Smooth muscle cell (in vitro differentiated cells): ENCODE measurements around the gene GNAS-AS1. TPM values are rescaled to one million over a fixed set of nuclear protein-coding genes. Genes with fewer than 3 reads are reported as not detected.

ENCODE experiments used
- DNase-seq: peaks from one replicate; lab custom pipeline; 2025; ENCODE audit not compliant: unreplicated experiment; lab: John Stamatoyannopoulos, UW
- H2AFZ ChIP-seq: fragments of 200-600 bp; sonication (generic); 2 replicates; pipeline ENCODE4 v1.6.0; 2016; ENCODE audit warnings: antibody characterized with exemption, low read depth, mild to moderate bottlenecking
- H3F3A ChIP-seq: fragments of 200-600 bp; sonication (generic); 2 replicates; pipeline ENCODE4 v1.6.0; 2017; ENCODE audit warnings: antibody characterized with exemption, low read depth
- H3K27ac ChIP-seq: fragments of 200-600 bp; sonication (generic); 2 replicates; pipeline ENCODE4 v1.5.1; 2016; ENCODE audit warnings: low read depth, mild to moderate bottlenecking
- H3K27me3 ChIP-seq: fragments of 200-600 bp; sonication (generic); 2 replicates; pipeline ENCODE4 v1.6.1; 2016; ENCODE audit warnings: low read depth, mild to moderate bottlenecking
- H3K36me3 ChIP-seq: fragments of 200-600 bp; sonication (generic); 2 replicates; pipeline ENCODE4 v1.5.1; 2016; ENCODE audit warnings: low read depth
- H3K4me1 ChIP-seq: fragments of 200-600 bp; sonication (generic); 2 replicates; pipeline ENCODE4 v1.5.1; 2016; ENCODE audit warnings: low read depth
- H3K4me2 ChIP-seq: fragments of 200-600 bp; sonication (generic); 2 replicates; pipeline ENCODE4 v1.6.0; 2016; ENCODE audit warnings: mild to moderate bottlenecking
- H3K4me3 ChIP-seq: fragments of 200-600 bp; sonication (generic); 2 replicates; pipeline ENCODE4 v1.5.1; 2016; ENCODE audit warnings: mild to moderate bottlenecking
- H3K79me2 ChIP-seq: fragments of 200-600 bp; sonication (generic); 2 replicates; pipeline ENCODE4 v1.6.0; 2016; ENCODE audit warnings: low read depth, mild to moderate bottlenecking
- H3K9ac ChIP-seq: fragments of 200-600 bp; sonication (generic); 2 replicates; pipeline ENCODE4 v1.6.0; 2016; ENCODE audit warnings: low read depth
- H3K9me3 ChIP-seq: fragments of 200-600 bp; sonication (generic); replicated peaks from 2 replicates; pipeline ENCODE4 v1.5.1; 2016; ENCODE audit warnings: low read depth
- H4K20me1 ChIP-seq: fragments of 200-600 bp; sonication (generic); 2 replicates; pipeline ENCODE4 v1.6.0; 2016; ENCODE audit warnings: low read depth
- CTCF ChIP-seq: fragments of 200-600 bp; sonication (generic); IDR thresholded peaks from 2 replicates; pipeline ENCODE4 v1.5.1; 2017; ENCODE audit warnings: borderline replicate concordance, mild to moderate bottlenecking, antibody characterized with exemption; ENCODE audit not compliant: insufficient read depth, poor library complexity, severe bottlenecking
- WGBS: methylation state at CpG from one replicate; pipeline ENCODE4 v1.1.7; 2016; ENCODE audit warnings: low lambda C conversion rate; 5-methylcytosine and 5-hydroxymethylcytosine counted together
- polyA plus RNA-seq: library from polyadenylated mRNA; unstranded; fragments of >200 nt; fragmentation: Nextera tagmentation; extraction: Ambion mirVana; gene quantifications from 2 replicates; pipeline ENCODE4 v1.2.1, GENCODE V29; 2016
- total RNA-seq: library from RNA; depleted of rRNA; stranded (reverse); fragments of >200 nt; gene quantifications from 2 replicates; pipeline ENCODE4 v1.2.3, GENCODE V29; 2014

GNAS-AS1 gene
- total and polyA plus RNA-seq, 2 experiments from 2014 or later = 0.40 TPM; not detected in 1

- Histone ChIP-seq H3K4me2 (peak overlapping the region; percentile 79), H3K9me3 (no peaks in the 10 kb centered on the region), H3K4me3 (peak overlapping the region; percentile 33), H3K9ac (no peak overlapping the region), H2AFZ (no peak overlapping the region), H3K27ac (no peak overlapping the region), H3K79me2 (no peaks in the 10 kb centered on the region), H4K20me1 (peaks cover 42% of the 10 kb centered on the region), H3K36me3 (no peaks in the 10 kb centered on the region), H3K27me3 (peaks cover 63% of the 10 kb centered on the region), H3F3A (no peaks in the 10 kb centered on the region), H3K4me1 (no peaks in the 10 kb centered on the region)
- WGBS = 55% methylated on average over 25 of the region's 27 CpGs
- TF ChIP-seq CTCF = peak; percentile 46
- no peak for DNase-seq
These were observed 11.2 kb downstream of the GNAS-AS1 start for GRCh38 chr20:58839474-58839874.

- H3K4me2 ChIP-seq = no peak overlapping the region
- no peaks in the 10 kb centered on the region for H3K36me3 ChIP-seq
- H3K27me3 ChIP-seq = peaks cover 50% of the 10 kb centered on the region
- no peak for TF ChIP-seq CTCF
- H3K9ac ChIP-seq = no peak overlapping the region
- 88% methylated on average over 4 of the region's 4 CpGs for WGBS
- no peak overlapping the region for H3K27ac ChIP-seq
- no peak overlapping the region for H2AFZ ChIP-seq
- H3K79me2 ChIP-seq = no peaks in the 10 kb centered on the region
- no peak for DNase-seq
- no peaks in the 10 kb centered on the region for H3K4me1 ChIP-seq
- H3F3A ChIP-seq = peaks cover 4% of the 10 kb centered on the region
- H3K4me3 ChIP-seq = no peak overlapping the region
- H3K9me3 ChIP-seq = no peaks in the 10 kb centered on the region
- peaks cover 51% of the 10 kb centered on the region for H4K20me1 ChIP-seq
These were observed 12.5 kb downstream of the GNAS-AS1 start for GRCh38 chr20:58838174-58838573.

GRCh38 chr20:58837717-58838116 lies 13.0 kb downstream of the GNAS-AS1 start:
- no peak for DNase-seq
- Histone ChIP-seq H2AFZ (no peak overlapping the region), H4K20me1 (peaks cover 56% of the 10 kb centered on the region), H3K9me3 (no peaks in the 10 kb centered on the region), H3K9ac (no peak overlapping the region), H3F3A (peaks cover 4% of the 10 kb centered on the region), H3K79me2 (no peaks in the 10 kb centered on the region), H3K4me1 (no peaks in the 10 kb centered on the region), H3K27me3 (peaks cover 46% of the 10 kb centered on the region), H3K36me3 (no peaks in the 10 kb centered on the region), H3K4me3 (no peak overlapping the region), H3K27ac (no peak overlapping the region), H3K4me2 (no peak overlapping the region)
- WGBS = 90% methylated on average over 1 of the region's 1 CpG
- no peak for TF ChIP-seq CTCF

GRCh38 chr20:58836616-58837204 lies 14.0 kb downstream of the GNAS-AS1 start:
- WGBS = 96% methylated on average over 10 of the region's 10 CpGs

More at GRCh38 chr20:58836616-58837204, 14.0 kb downstream of the GNAS-AS1 start:
- H4K20me1 ChIP-seq = peaks cover 60% of the 10 kb centered on the region
- H3K9ac ChIP-seq = no peak overlapping the region
- no peaks in the 10 kb centered on the region for H3K9me3 ChIP-seq
- H3K4me3 ChIP-seq = no peak overlapping the region
- no peak overlapping the region for H3K4me2 ChIP-seq
- H3K36me3 ChIP-seq = no peaks in the 10 kb centered on the region
- no peak for DNase-seq
- H3K27ac ChIP-seq = no peak overlapping the region
- H3K27me3 ChIP-seq = peaks cover 36% of the 10 kb centered on the region
- H3K4me1 ChIP-seq = no peaks in the 10 kb centered on the region
- H2AFZ ChIP-seq = no peak overlapping the region
- no peak for TF ChIP-seq CTCF
- peaks cover 4% of the 10 kb centered on the region for H3F3A ChIP-seq
- H3K79me2 ChIP-seq = no peaks in the 10 kb centered on the region
